HPDE6-E6E7 (cell line): Measurements from ENCODE around the gene LGALS13.

Experiments used
- DNase-seq: peaks from one replicate; pipeline ENCODE4 v3.0.0; 2011; ENCODE audit warnings: missing footprints; ENCODE audit errors: extremely low spot score

The LGALS13 gene

GRCh38 chr19:39602224-39602623 is at the start of gene LGALS13:
Gene LGALS13 (plus strand): TSS chr19:39602524. CDS start chr19:39602569, 45 bp downstream.
- no peak for DNase-seq

- no peak for DNase-seq
Measured at GRCh38 chr19:39553082-39553652, 49.2 kb upstream of the LGALS13 start.

GRCh38 chr19:39554701-39555311 is 47.5 kb upstream of the LGALS13 start:
- no peak for DNase-seq

- no peak for DNase-seq
Measured at GRCh38 chr19:39555883-39556282, 46.4 kb upstream of the LGALS13 start.

- peak; percentile 23 for DNase-seq
Measured at GRCh38 chr19:39557811-39558623, 44.3 kb upstream of the LGALS13 start.

- DNase-seq, result no peak
Measured at GRCh38 chr19:39558624-39559117, 43.7 kb upstream of the LGALS13 start.

- DNase-seq, result peak; percentile 60
Measured at GRCh38 chr19:39563408-39563807, 38.9 kb upstream of the LGALS13 start.

- no peak for DNase-seq
Measured at GRCh38 chr19:39566064-39566463, 36.3 kb upstream of the LGALS13 start.

GRCh38 chr19:39568604-39569003 is 33.7 kb upstream of the LGALS13 start:
- no peak for DNase-seq

GRCh38 chr19:39582442-39582841 is 19.9 kb upstream of the LGALS13 start:
- DNase-seq, result no peak

- no peak for DNase-seq
Measured at GRCh38 chr19:39582891-39583625, 19.3 kb upstream of the LGALS13 start.

GRCh38 chr19:39587496-39587895 is 14.8 kb upstream of the LGALS13 start:
- no peak for DNase-seq

- DNase-seq, result no peak
Measured at GRCh38 chr19:39588066-39588465, 14.3 kb upstream of the LGALS13 start.

GRCh38 chr19:39590265-39590664 is 12.1 kb upstream of the LGALS13 start:
- no peak for DNase-seq

- DNase-seq, result no peak
Measured at GRCh38 chr19:39592381-39592780, 9.9 kb upstream of the LGALS13 start.

- no peak for DNase-seq
Measured at GRCh38 chr19:39595950-39596349, 6.4 kb upstream of the LGALS13 start.

- DNase-seq, result no peak
Measured at GRCh38 chr19:39596911-39597310, 5.4 kb upstream of the LGALS13 start.

GRCh38 chr19:39599116-39599515 is 3.2 kb upstream of the LGALS13 start:
- DNase-seq, result no peak

GRCh38 chr19:39603825-39604224 is 1.5 kb downstream of the LGALS13 start:
- DNase-seq, result no peak

- DNase-seq, result no peak
Measured at GRCh38 chr19:39607021-39607420, 4.7 kb downstream of the LGALS13 start.

GRCh38 chr19:39607561-39607960 is 5.2 kb downstream of the LGALS13 start:
- no peak for DNase-seq

- DNase-seq, result no peak
Measured at GRCh38 chr19:39613597-39613996, 11.3 kb downstream of the LGALS13 start.
